RKO (cell line): ENCODE measurements around the gene LEUTX.
A peak's percentile ranks its signal among the peaks of the same experiment; 100 is the strongest.
"Not testable (repeated sequence)": the region's sequence is repeated elsewhere in the genome, so short reads cannot be mapped to it uniquely, and the experiment has no call there.

ENCODE experiments used
- DNase-seq: peaks from one replicate; pipeline ENCODE4 v3.0.0-alpha.2; 2016; ENCODE audit warnings: low spot score

LEUTX gene

GRCh38 chr19:39778763-39779162 is at the start of gene LEUTX:
TSS of gene LEUTX (plus strand) at chr19:39778854. CDS start at chr19:39778921, 67 bp downstream.
- DNase-seq: no peak

- DNase-seq: no peak
Measured at GRCh38 chr19:39729594-39729993, 49.1 kb upstream of the LEUTX start.

GRCh38 chr19:39731685-39732084 is 47.0 kb upstream of the LEUTX start:
- no peak for DNase-seq

GRCh38 chr19:39733841-39734240 is 44.8 kb upstream of the LEUTX start:
- no peak for DNase-seq

GRCh38 chr19:39735688-39736087 is 43.0 kb upstream of the LEUTX start:
- DNase-seq: no peak

- DNase-seq: no peak
Measured at GRCh38 chr19:39736088-39736487, 42.6 kb upstream of the LEUTX start.

GRCh38 chr19:39737351-39737750 is 41.3 kb upstream of the LEUTX start:
- peak; percentile 61 for DNase-seq

GRCh38 chr19:39737891-39738290 is 40.8 kb upstream of the LEUTX start, which contains the start of gene CLC:
TSS of gene CLC (minus strand) at chr19:39738029. CDS start at chr19:39737952, 77 bp downstream.
- DNase-seq: no peak

GRCh38 chr19:39738814-39739213 is 39.8 kb upstream of the LEUTX start:
- DNase-seq: no peak

GRCh38 chr19:39740395-39740794 is 38.3 kb upstream of the LEUTX start:
- DNase-seq: no peak

GRCh38 chr19:39745643-39746042 is 33.0 kb upstream of the LEUTX start:
- no peak for DNase-seq

GRCh38 chr19:39746836-39747529 is 31.7 kb upstream of the LEUTX start:
- no peak for DNase-seq

GRCh38 chr19:39749981-39750380 is 28.7 kb upstream of the LEUTX start:
- no peak for DNase-seq

- DNase-seq: no peak
Measured at GRCh38 chr19:39752390-39752789, 26.3 kb upstream of the LEUTX start.

- DNase-seq: no peak
Measured at GRCh38 chr19:39752795-39753194, 25.9 kb upstream of the LEUTX start.

GRCh38 chr19:39754544-39754943 is 24.1 kb upstream of the LEUTX start:
- no peak for DNase-seq

- DNase-seq: no peak
Measured at GRCh38 chr19:39754971-39755370, 23.7 kb upstream of the LEUTX start.

GRCh38 chr19:39759457-39760184 is 19.0 kb upstream of the LEUTX start:
- DNase-seq: no peak

GRCh38 chr19:39761851-39762250 is 16.8 kb upstream of the LEUTX start:
- DNase-seq: not testable (repeated sequence)

- DNase-seq: peak; percentile 50
Measured at GRCh38 chr19:39765091-39766076, 13.3 kb upstream of the LEUTX start.

- DNase-seq: no peak
Measured at GRCh38 chr19:39768334-39768733, 10.3 kb upstream of the LEUTX start.

GRCh38 chr19:39768786-39769185 is 9.9 kb upstream of the LEUTX start:
- no peak for DNase-seq
